Measurements from ENCODE around the gene SARDH. TPM values are rescaled to one million over a fixed set of nuclear protein-coding genes. Genes with fewer than 3 reads are reported as not detected.

Gene SARDH
- total and polyA plus RNA-seq, 2 donors from 2014 or later: 4.6 to 12.0 TPM

GRCh38 chr9:133670466-133670865, 67.7 kb downstream of the SARDH start:
- Histone ChIP-seq H3K27ac (ENCODE audit: low read depth in 2 of 2, low read length in 2 of 2) (no peak overlapping the region), H3K27me3 (ENCODE audit: control insufficient read depth, insufficient read depth, low read length) (no peaks in the 10 kb centered on the region), H3K4me3 (ENCODE audit: low read length in 3 of 3) (no peak overlapping the region), H3K36me3 (ENCODE audit: control insufficient read depth in 2 of 3, insufficient read depth in 3 of 3, low read length in 3 of 3) (no peaks in the 10 kb centered on the region), H3K9ac (ENCODE audit: low read length in 3 of 3) (no peak overlapping the region), H3K9me3 (ENCODE audit: control insufficient read depth in 2 of 3, insufficient read depth in 1 of 3, low read length in 3 of 3) (no peaks in the 10 kb centered on the region), H3K4me1 (ENCODE audit: control insufficient read depth in 2 of 3, insufficient read depth in 2 of 3, low read depth in 1 of 3, low read length in 3 of 3) (peaks cover 0 to 3% (median 0%) of the 10 kb centered on the region in 3 donors)
- TF ChIP-seq CTCF (IDR thresholded peaks at IDR 0.05; ENCODE audit: borderline replicate concordance, extremely low read depth, insufficient read depth): no peak
- DNase-seq (no peak), FAIRE-seq (no peak)
- intact Hi-C loops (cut with DNase I): no loop called here

- no peaks in the 10 kb centered on the region for H3K27me3 ChIP-seq (ENCODE audit: control insufficient read depth, insufficient read depth, low read length)
- H3K9ac ChIP-seq (ENCODE audit: low read length in 3 of 3): no peak overlapping the region
- no peaks in the 10 kb centered on the region for H3K36me3 ChIP-seq (ENCODE audit: control insufficient read depth in 2 of 3, insufficient read depth in 3 of 3, low read length in 3 of 3)
- H3K4me1 ChIP-seq (ENCODE audit: control insufficient read depth in 2 of 3, insufficient read depth in 2 of 3, low read depth in 1 of 3, low read length in 3 of 3): peaks cover 0 to 3% (median 0%) of the 10 kb centered on the region in 3 donors
- no peak for DNase-seq
- intact Hi-C loops (cut with DNase I): no loop called here
- no peak overlapping the region for H3K4me3 ChIP-seq (ENCODE audit: low read length in 3 of 3)
- no peak for FAIRE-seq
- no peak for TF ChIP-seq CTCF (IDR thresholded peaks at IDR 0.05; ENCODE audit: borderline replicate concordance, extremely low read depth, insufficient read depth)
- no peaks in the 10 kb centered on the region for H3K9me3 ChIP-seq (ENCODE audit: control insufficient read depth in 2 of 3, insufficient read depth in 1 of 3, low read length in 3 of 3)
- H3K27ac ChIP-seq (ENCODE audit: low read depth in 2 of 2, low read length in 2 of 2): no peak overlapping the region
Observed at GRCh38 chr9:133669182-133669801, 68.9 kb downstream of the SARDH start.

- TF ChIP-seq CTCF (IDR thresholded peaks at IDR 0.05; ENCODE audit: borderline replicate concordance, extremely low read depth, insufficient read depth): no peak
- Histone ChIP-seq H3K9ac (ENCODE audit: low read length in 3 of 3) (no peak overlapping the region), H3K27ac (ENCODE audit: low read depth in 2 of 2, low read length in 2 of 2) (no peak overlapping the region), H3K27me3 (ENCODE audit: control insufficient read depth, insufficient read depth, low read length) (no peaks in the 10 kb centered on the region), H3K36me3 (ENCODE audit: control insufficient read depth in 2 of 3, insufficient read depth in 3 of 3, low read length in 3 of 3) (no peaks in the 10 kb centered on the region), H3K4me1 (ENCODE audit: control insufficient read depth in 2 of 3, insufficient read depth in 2 of 3, low read depth in 1 of 3, low read length in 3 of 3) (peaks cover 0 to under 1% (median 0%) of the 10 kb centered on the region in 3 donors), H3K9me3 (ENCODE audit: control insufficient read depth in 2 of 3, insufficient read depth in 1 of 3, low read length in 3 of 3) (no peaks in the 10 kb centered on the region), H3K4me3 (ENCODE audit: low read length in 3 of 3) (no peak overlapping the region)
- no peak for FAIRE-seq
- DNase-seq: no peak
- intact Hi-C loops (cut with DNase I): no loop called here
Observed at GRCh38 chr9:133667759-133668450, 70.2 kb downstream of the SARDH start.

All from kidney (tissue), 14 donors.